ENCODE data around the gene RGL1. TPM values are rescaled to one million over a fixed set of nuclear protein-coding genes. Genes with fewer than 3 reads are reported as not detected.
A peak's percentile ranks its signal among the peaks of the same experiment; 100 is the strongest.

RGL1 gene
- total and polyA plus RNA-seq, 2 donors, result 15.7 to 69.4 TPM

GRCh38 chr1:183804387-183804786, 533 bp upstream of the RGL1 start:
- no peak overlapping the region for H3K27ac ChIP-seq (ENCODE audit: low read depth)
- WGBS, result 43% methylated on average over 5 of the region's 5 CpGs
- H3K36me3 ChIP-seq (ENCODE audit: insufficient read depth), result no peaks in the 10 kb centered on the region
- H3K4me3 ChIP-seq (ENCODE audit: low read depth, low read length), result peak overlapping the region; percentile 48
- no peaks in the 10 kb centered on the region for H3K4me1 ChIP-seq (ENCODE audit: insufficient read depth)
- no peak for DNase-seq (ENCODE audit: extremely low spot score)

- WGBS, result 13% methylated on average over 4 of the region's 4 CpGs
- H3K36me3 ChIP-seq (ENCODE audit: insufficient read depth), result no peaks in the 10 kb centered on the region
- peak overlapping the region; percentile 48 for H3K4me3 ChIP-seq (ENCODE audit: low read depth, low read length)
- H3K4me1 ChIP-seq (ENCODE audit: insufficient read depth), result peaks cover 1% of the 10 kb centered on the region
- H3K27ac ChIP-seq (ENCODE audit: low read depth), result no peak overlapping the region
- DNase-seq (ENCODE audit: extremely low spot score), result no peak
These were observed 1.2 kb downstream of the RGL1 start for GRCh38 chr1:183806125-183806524.

GRCh38 chr1:183806675-183807074, 1.8 kb downstream of the RGL1 start:
- Histone ChIP-seq H3K4me3 (ENCODE audit: low read depth, low read length) (peak overlapping the region; percentile 48), H3K4me1 (ENCODE audit: insufficient read depth) (peaks cover 1% of the 10 kb centered on the region), H3K36me3 (ENCODE audit: insufficient read depth) (no peaks in the 10 kb centered on the region), H3K27ac (ENCODE audit: low read depth) (no peak overlapping the region)
- WGBS, result 46% methylated on average over 1 of the region's 1 CpG
- DNase-seq (ENCODE audit: extremely low spot score), result no peak

- DNase-seq (ENCODE audit: extremely low spot score), result no peak
- Histone ChIP-seq H3K4me1 (ENCODE audit: insufficient read depth) (peaks cover 1% of the 10 kb centered on the region), H3K36me3 (ENCODE audit: insufficient read depth) (no peaks in the 10 kb centered on the region), H3K4me3 (ENCODE audit: low read depth, low read length) (no peak overlapping the region), H3K27ac (ENCODE audit: low read depth) (no peak overlapping the region)
- WGBS, result 58% methylated on average over 2 of the region's 2 CpGs
These were observed 2.7 kb downstream of the RGL1 start for GRCh38 chr1:183807549-183808168.

- no peak for DNase-seq (ENCODE audit: extremely low spot score)
- Histone ChIP-seq H3K4me3 (ENCODE audit: low read depth, low read length) (no peak overlapping the region), H3K27ac (ENCODE audit: low read depth) (no peak overlapping the region), H3K4me1 (ENCODE audit: insufficient read depth) (peaks cover 4% of the 10 kb centered on the region), H3K36me3 (ENCODE audit: insufficient read depth) (no peaks in the 10 kb centered on the region)
- WGBS, result 79% methylated on average over 2 of the region's 2 CpGs
These were observed 3.5 kb downstream of the RGL1 start for GRCh38 chr1:183808296-183809027.

GRCh38 chr1:183810121-183810520, 5.2 kb downstream of the RGL1 start:
- no peaks in the 10 kb centered on the region for H3K36me3 ChIP-seq (ENCODE audit: insufficient read depth)
- no peak overlapping the region for H3K27ac ChIP-seq (ENCODE audit: low read depth)
- peaks cover 5% of the 10 kb centered on the region for H3K4me1 ChIP-seq (ENCODE audit: insufficient read depth)
- no peak for DNase-seq (ENCODE audit: extremely low spot score)
- H3K4me3 ChIP-seq (ENCODE audit: low read depth, low read length), result no peak overlapping the region
- 59% methylated on average over 2 of the region's 2 CpGs for WGBS

- WGBS, result 70% methylated on average over 4 of the region's 4 CpGs
- Histone ChIP-seq H3K27ac (ENCODE audit: low read depth) (no peak overlapping the region), H3K36me3 (ENCODE audit: insufficient read depth) (no peaks in the 10 kb centered on the region), H3K4me1 (ENCODE audit: insufficient read depth) (peaks cover 5% of the 10 kb centered on the region), H3K4me3 (ENCODE audit: low read depth, low read length) (peak overlapping the region; percentile 9)
- DNase-seq (ENCODE audit: extremely low spot score), result no peak
These were observed 6.0 kb downstream of the RGL1 start for GRCh38 chr1:183810756-183811544.

GRCh38 chr1:183812128-183812527, 7.2 kb downstream of the RGL1 start:
- no peaks in the 10 kb centered on the region for H3K36me3 ChIP-seq (ENCODE audit: insufficient read depth)
- 38% methylated on average over 2 of the region's 2 CpGs for WGBS
- no peak for DNase-seq (ENCODE audit: extremely low spot score)
- peaks cover 6% of the 10 kb centered on the region for H3K4me1 ChIP-seq (ENCODE audit: insufficient read depth)
- no peak overlapping the region for H3K4me3 ChIP-seq (ENCODE audit: low read depth, low read length)
- H3K27ac ChIP-seq (ENCODE audit: low read depth), result no peak overlapping the region

- no peak overlapping the region for H3K4me3 ChIP-seq (ENCODE audit: low read depth, low read length)
These were observed 8.0 kb downstream of the RGL1 start for GRCh38 chr1:183812686-183813569.

GRCh38 chr1:183814121-183814681, 9.3 kb downstream of the RGL1 start:
- H3K27ac ChIP-seq (ENCODE audit: low read depth), result no peak overlapping the region
- H3K4me1 ChIP-seq (ENCODE audit: insufficient read depth), result peaks cover 6% of the 10 kb centered on the region
- no peaks in the 10 kb centered on the region for H3K36me3 ChIP-seq (ENCODE audit: insufficient read depth)
- no peak for DNase-seq (ENCODE audit: extremely low spot score)
- 94% methylated on average over 1 of the region's 1 CpG for WGBS
- no peak overlapping the region for H3K4me3 ChIP-seq (ENCODE audit: low read depth, low read length)

More at GRCh38 chr1:183812686-183813569, 8.0 kb downstream of the RGL1 start:
- no peak overlapping the region for H3K27ac ChIP-seq (ENCODE audit: low read depth)
- DNase-seq (ENCODE audit: extremely low spot score), result no peak
- H3K36me3 ChIP-seq (ENCODE audit: insufficient read depth), result no peaks in the 10 kb centered on the region
- peaks cover 6% of the 10 kb centered on the region for H3K4me1 ChIP-seq (ENCODE audit: insufficient read depth)
- 56% methylated on average over 9 of the region's 9 CpGs for whole genome bisulfite sequencing

- no peaks in the 10 kb centered on the region for H3K36me3 ChIP-seq (ENCODE audit: insufficient read depth)
- DNase-seq (ENCODE audit: extremely low spot score), result no peak
- WGBS, result 72% methylated on average over 3 of the region's 3 CpGs
- no peak overlapping the region for H3K4me3 ChIP-seq (ENCODE audit: low read depth, low read length)
- H3K4me1 ChIP-seq (ENCODE audit: insufficient read depth), result peaks cover 5% of the 10 kb centered on the region
- no peak overlapping the region for H3K27ac ChIP-seq (ENCODE audit: low read depth)
These were observed 11.2 kb downstream of the RGL1 start for GRCh38 chr1:183816110-183816509.

GRCh38 chr1:183817576-183818288, 12.8 kb downstream of the RGL1 start:
- Histone ChIP-seq H3K4me3 (ENCODE audit: low read depth, low read length) (no peak overlapping the region), H3K4me1 (ENCODE audit: insufficient read depth) (peaks cover 7% of the 10 kb centered on the region), H3K36me3 (ENCODE audit: insufficient read depth) (no peaks in the 10 kb centered on the region), H3K27ac (ENCODE audit: low read depth) (no peak overlapping the region)
- WGBS, result 20% methylated on average over 5 of the region's 5 CpGs
- no peak for DNase-seq (ENCODE audit: extremely low spot score)

All from urinary bladder (tissue), 4 donors.